ENCODE measurements around the gene PRR20A.
"Not testable (repeated sequence)": the region's sequence is repeated elsewhere in the genome, so short reads cannot be mapped to it uniquely, and the experiment has no call there.

DNA sequence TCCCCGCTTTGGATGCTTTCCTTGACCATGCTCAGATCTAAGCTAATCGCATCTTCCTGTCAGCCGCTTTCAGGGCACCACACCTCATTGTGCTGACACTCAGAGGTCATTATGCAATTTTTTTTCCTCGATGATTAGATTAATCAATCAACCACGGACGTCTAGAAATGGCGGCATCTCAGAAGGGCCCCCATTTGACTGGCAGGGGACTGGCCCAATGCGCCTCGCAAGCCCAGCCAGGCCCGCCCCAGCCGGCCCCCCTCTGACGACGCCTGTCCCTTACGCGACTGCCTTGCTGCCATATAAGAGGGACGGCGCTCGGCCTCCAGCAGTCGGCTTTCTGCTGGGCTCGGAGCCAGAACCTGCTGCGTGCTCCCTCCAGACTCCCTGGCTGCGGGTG lies 19.6 kb downstream of the PRR20A start, which contains the start of gene PRR20D:
- TF ChIP-seq, protein P1, sequence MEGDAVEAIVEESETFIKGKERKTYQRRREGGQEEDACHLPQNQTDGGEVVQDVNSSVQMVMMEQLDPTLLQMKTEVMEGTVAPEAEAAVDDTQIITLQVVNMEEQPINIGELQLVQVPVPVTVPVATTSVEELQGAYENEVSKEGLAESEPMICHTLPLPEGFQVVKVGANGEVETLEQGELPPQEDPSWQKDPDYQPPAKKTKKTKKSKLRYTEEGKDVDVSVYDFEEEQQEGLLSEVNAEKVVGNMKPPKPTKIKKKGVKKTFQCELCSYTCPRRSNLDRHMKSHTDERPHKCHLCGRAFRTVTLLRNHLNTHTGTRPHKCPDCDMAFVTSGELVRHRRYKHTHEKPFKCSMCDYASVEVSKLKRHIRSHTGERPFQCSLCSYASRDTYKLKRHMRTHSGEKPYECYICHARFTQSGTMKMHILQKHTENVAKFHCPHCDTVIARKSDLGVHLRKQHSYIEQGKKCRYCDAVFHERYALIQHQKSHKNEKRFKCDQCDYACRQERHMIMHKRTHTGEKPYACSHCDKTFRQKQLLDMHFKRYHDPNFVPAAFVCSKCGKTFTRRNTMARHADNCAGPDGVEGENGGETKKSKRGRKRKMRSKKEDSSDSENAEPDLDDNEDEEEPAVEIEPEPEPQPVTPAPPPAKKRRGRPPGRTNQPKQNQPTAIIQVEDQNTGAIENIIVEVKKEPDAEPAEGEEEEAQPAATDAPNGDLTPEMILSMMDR (IDR thresholded peaks at IDR 0.05): not testable (repeated sequence)
- not testable (repeated sequence) for TF ChIP-seq POLR2A (IDR thresholded peaks at IDR 0.05)
